Mesenteric fat pad (tissue), 1 donor: ENCODE data around the gene PEX13. TPM values are rescaled to one million over a fixed set of nuclear protein-coding genes. Genes with fewer than 3 reads are reported as not detected.

Experiments used
- DNase-seq: peaks from one replicate; pipeline ENCODE4 v3.0.0-alpha.2; 2020; ENCODE audit warnings: low spot score
- total RNA-seq: library from RNA; stranded (reverse); fragmentation: NEBNext Ultra II Directional; extraction: Animal tissue kit (Norgen Biotek cat#: 25700); gene quantifications from one replicate; pipeline ENCODE4 v1.2.1, GENCODE V29; 2021
- donor health status: DM: yes; HTN: yes; CAD: no.

Gene PEX13
- total RNA-seq, 1 donor from 2014 or later = 14.4 TPM

DNA sequence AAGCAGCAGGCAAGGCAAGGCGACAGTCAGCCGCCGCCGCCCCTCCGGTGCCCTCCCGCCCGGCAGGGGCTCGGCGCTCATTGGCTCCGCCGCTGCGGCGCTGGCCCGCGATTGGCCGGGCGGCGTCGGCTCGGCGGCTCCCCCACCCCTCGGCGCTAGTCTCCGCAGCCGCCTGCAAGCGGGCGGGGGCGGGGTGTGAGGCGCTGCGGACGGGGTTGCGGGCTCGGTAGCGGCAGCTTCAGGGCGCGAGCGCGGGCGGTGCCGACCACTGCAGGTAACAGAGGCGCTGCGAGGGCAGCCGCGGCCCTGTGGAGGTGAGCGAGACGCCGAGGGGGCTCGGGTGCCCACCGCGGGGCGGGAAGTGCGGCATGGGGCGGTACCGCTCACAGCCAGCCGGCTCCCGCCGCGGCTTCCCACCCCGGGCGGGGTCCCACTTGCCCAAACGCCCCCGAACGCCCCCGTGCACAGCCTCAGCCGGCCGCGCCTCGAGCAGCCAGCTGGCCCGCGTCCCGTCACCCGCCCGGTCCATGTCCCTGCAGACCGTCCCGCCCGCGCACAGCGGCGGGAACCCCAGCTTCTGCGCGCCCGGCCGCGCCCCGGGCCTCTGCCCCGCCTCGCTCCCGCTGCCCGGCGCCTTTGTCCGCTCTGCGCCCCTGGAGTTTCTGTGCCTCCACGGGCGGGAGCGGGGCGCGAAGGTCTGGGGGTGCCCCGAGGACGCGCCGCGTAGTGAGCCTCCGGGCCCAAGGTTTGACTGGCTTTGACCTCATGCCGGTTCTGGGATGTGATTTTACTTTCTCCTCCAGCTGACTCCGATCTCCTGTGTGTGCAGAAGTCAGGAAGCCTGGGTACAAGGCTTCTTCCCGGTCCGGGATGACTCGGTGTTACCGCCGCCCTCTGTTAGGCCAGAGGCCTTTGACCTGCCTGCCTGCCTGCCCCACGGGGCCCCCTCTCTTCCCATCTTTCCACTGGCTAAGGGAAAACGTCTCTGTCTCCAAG is 48.5 kb downstream of the PEX13 start, which contains the start of gene SANBR:
SANBR (plus strand) TSS at position 158 of the 996 bp plus-strand sequence. CDS start 4,480 bp downstream, outside the sequence.
- DNase-seq = peak; percentile 95

DNA sequence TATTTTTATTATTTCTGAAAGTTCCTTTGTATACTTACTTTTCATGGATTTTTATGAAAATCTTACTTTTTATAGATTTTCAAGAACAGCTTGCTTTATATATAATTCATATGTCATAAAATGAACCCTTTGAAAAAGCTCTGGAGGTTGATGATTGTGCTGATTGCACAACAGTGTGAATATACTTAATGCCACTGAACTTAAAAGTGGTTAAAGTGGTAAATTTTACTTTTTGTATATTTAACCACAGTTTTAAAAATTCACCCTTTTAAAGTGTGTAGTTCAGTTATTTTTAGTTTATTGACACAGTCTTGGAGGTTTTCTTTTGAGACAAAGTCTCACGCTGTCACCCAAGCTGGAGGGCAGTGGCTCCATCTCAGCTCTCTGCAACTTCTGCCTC is 56.6 kb downstream of the PEX13 start:
- no peak for DNase-seq

DNA sequence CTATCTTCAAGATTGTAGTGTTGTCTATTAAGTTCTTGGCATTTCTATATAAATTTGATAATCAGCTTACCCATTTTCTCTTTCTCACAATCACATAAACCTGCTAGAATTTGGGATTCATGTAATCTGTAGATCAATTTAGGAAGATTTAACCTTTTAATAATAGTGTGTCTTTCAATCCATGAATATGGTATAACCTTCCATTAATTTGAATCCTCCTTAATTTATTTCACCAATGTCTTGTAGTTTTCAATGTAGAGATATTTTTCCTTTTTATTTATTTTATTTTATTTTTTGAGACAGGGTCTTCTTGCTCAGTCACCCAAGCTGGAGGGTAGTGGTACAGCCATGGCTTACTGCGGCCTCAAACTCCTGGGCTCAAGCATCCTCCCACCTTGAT is 68.4 kb downstream of the PEX13 start:
- DNase-seq = no peak

- DNase-seq = no peak
Measured at GRCh38 chr2:61089797-61090196, 72.3 kb downstream of the PEX13 start.

DNA sequence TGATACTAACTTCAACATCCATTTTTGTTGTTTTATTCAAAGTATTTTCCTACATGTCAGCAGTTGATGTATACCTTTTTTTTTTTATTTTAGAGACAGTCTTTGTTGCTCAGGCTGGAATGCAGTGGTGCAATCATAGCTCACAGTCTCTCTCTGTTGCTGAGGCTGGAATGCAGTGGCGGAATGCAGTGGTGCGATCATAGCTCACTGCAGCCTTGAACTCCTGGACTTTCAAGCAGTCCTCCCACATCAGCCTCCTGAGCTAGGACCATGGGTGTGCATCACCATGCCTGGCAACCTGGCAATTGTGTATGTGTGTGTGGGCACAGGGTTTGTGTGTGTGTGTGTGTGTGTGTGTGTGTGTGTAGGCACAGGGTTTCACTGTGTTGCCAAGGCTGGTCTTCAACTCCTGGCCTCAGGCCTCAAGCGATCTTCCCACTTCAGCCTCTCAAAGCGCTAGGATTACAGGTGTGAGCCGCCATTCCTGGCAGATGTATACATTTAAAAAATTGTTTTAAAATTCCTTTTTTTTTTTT is 72.9 kb downstream of the PEX13 start:
- DNase-seq = no peak

DNA sequence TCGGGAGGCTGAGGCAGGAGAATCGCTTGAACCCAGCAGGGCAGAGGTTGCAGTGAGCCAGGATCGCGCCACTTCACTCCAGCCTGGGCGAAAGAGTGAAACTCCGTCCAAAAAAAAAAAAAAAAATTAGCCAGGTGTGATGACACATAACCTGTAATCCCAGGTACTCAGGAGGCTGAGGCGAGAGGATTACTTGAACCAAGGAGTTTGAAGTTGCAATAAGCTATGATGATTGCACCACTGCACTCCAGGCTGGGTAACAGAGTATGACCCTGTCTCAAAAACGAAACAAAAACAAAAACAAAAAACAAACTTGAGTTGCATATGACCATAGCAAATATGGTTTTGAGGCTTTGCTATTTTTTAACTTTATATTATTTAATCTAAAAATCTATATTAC is 74.0 kb downstream of the PEX13 start:
- DNase-seq = no peak

DNA sequence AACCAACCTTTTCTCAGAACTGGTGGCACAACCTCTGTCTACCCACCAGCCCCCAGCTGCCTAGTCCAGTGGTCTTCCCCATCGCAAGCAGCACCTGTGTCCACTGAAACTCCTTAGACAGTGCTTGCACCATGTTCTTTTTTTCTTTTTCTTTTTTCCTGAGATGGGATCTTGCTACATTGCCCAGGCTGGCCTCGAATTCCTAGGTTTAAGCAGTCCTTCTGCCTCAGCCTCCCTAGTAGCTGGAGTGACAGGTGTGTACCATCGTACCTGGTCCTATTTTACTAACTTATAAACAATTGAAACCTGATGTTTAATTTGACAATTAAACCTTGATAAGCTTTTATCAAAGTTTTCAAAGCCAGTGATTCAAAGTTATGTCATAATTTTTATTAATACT is 78.9 kb downstream of the PEX13 start:
- DNase-seq = no peak

DNA sequence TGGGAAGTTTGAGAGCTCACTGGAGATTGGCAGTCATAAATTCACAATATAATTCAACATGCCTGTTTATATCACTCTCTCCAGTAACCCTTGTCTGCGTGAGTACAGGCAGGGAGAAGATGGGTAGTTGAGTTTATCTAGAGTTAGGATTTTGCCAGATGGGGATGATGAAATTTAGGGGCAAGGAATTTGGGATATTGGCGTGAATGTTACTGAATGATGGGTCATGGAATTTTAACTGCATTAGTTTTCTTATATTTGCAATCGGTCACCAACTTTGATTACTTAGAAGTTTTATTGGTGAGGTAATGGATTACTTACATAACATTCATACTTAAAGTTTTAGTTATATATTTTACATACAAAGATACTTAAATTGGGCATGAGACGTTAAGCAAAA is 83.3 kb downstream of the PEX13 start:
- no peak for DNase-seq

Other genes starting within 250 kb of the PEX13 start
- 24.5 TPM for gene REL, start 136.1 kb upstream of the PEX13 start, total RNA-seq
- 2.8 TPM for gene PUS10, start 535 bp downstream of the PEX13 start, total RNA-seq
- 9.0 TPM for gene SANBR, start 48.2 kb downstream of the PEX13 start, total RNA-seq
- gene C2orf74, start 144.5 kb downstream of the PEX13 start, total RNA-seq = 6.9 TPM